Right lobe of liver (tissue), 4 donors: ENCODE measurements around the gene SLC6A9.

Source experiments
- POLR2A ChIP-seq: fragments of 450-650 bp; IDR thresholded peaks from one replicate; pipeline ENCODE4 v1.6.1; 2017; ENCODE audit warnings: antibody characterized with exemption, mild to moderate bottlenecking
- TF ChIP-seq, protein P1 (sequence below), 4 donors: fragments of 200-600 bp in 3 of 4; fragments of 450-650 bp in 1 of 4; IDR thresholded peaks; one replicate each; pipeline versions ENCODE4 v1.5.1 to v1.8.0; 2016 to 2022; ENCODE audit warnings: antibody characterized with exemption in 4 of 4, mild to moderate bottlenecking in 2 of 4
- donor health status: DM: no; HTN: no; CAD: no.
- donor health status: DM: no; HTN: no; CAD: no.
- donor health status: DM: no; HTN: yes; CAD: no.

DNA sequence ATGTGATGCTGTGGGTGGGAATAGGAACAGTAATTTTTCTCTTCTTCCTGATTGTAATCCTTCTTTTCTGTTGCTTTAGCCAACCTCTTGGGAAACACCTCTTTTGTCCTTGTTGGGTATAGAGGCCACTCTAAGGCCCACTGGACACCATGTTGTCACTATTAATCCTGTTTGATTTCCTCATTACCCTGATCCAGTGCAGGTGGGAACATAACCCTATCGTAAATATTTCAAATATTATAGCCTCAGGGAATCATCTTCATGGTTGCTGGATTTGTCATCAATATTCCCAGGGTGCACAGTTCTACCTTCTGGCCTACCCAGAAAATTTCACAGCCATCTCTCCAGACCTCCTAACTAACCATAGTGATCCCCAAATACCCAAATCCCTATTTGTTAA is 27.9 kb upstream of the SLC6A9 start:
- no peak for TF ChIP-seq POLR2A
- TF ChIP-seq, protein P1, sequence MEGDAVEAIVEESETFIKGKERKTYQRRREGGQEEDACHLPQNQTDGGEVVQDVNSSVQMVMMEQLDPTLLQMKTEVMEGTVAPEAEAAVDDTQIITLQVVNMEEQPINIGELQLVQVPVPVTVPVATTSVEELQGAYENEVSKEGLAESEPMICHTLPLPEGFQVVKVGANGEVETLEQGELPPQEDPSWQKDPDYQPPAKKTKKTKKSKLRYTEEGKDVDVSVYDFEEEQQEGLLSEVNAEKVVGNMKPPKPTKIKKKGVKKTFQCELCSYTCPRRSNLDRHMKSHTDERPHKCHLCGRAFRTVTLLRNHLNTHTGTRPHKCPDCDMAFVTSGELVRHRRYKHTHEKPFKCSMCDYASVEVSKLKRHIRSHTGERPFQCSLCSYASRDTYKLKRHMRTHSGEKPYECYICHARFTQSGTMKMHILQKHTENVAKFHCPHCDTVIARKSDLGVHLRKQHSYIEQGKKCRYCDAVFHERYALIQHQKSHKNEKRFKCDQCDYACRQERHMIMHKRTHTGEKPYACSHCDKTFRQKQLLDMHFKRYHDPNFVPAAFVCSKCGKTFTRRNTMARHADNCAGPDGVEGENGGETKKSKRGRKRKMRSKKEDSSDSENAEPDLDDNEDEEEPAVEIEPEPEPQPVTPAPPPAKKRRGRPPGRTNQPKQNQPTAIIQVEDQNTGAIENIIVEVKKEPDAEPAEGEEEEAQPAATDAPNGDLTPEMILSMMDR (IDR thresholded peaks at IDR 0.05), result no peak
